H9 (cell line): ENCODE results near the gene AVPR2. TPM values are rescaled to one million over a fixed set of nuclear protein-coding genes. Genes with fewer than 3 reads are reported as not detected.

Experiments used
- DNase-seq: peaks from one replicate; pipeline ENCODE4 v3.0.0-alpha.2; 2017
- H2AFZ ChIP-seq: one replicate; pipeline ENCODE4 v1.6.1; 2013; ENCODE audit warnings: mild to moderate bottlenecking, low read length, control low read depth, moderate library complexity
- H2AK5ac ChIP-seq: 2 replicates; pipeline ENCODE4 v1.6.1; 2013; ENCODE audit warnings: low read length, control low read depth, mixed read lengths; ENCODE audit not compliant: insufficient read length
- H2BK120ac ChIP-seq: one replicate; pipeline ENCODE4 v1.6.1; 2013; ENCODE audit warnings: low read depth, mild to moderate bottlenecking, low read length, control low read depth, inconsistent platforms; ENCODE audit not compliant: poor library complexity, severe bottlenecking
- H2BK12ac ChIP-seq: 2 replicates; pipeline ENCODE4 v1.6.1; 2013; ENCODE audit warnings: low read length, control low read depth, mixed read lengths, low read depth; ENCODE audit not compliant: insufficient read length
- H2BK15ac ChIP-seq: 2 replicates; pipeline ENCODE4 v1.6.1; 2013; ENCODE audit warnings: low read depth, low read length, control low read depth
- H2BK20ac ChIP-seq: one replicate; pipeline ENCODE4 v1.6.1; 2013; ENCODE audit warnings: low read depth, mild to moderate bottlenecking, low read length, control low read depth, inconsistent platforms; ENCODE audit not compliant: poor library complexity, severe bottlenecking
- H2BK5ac ChIP-seq: 2 replicates; pipeline ENCODE4 v1.6.1; 2013; ENCODE audit warnings: low read length, control low read depth, mixed read lengths; ENCODE audit not compliant: insufficient read length
- H3K14ac ChIP-seq: 2 replicates; pipeline ENCODE4 v1.6.1; 2013; ENCODE audit warnings: low read length, control low read depth; ENCODE audit not compliant: insufficient read depth
- H3K18ac ChIP-seq: 2 replicates; pipeline ENCODE4 v1.6.1; 2013; ENCODE audit warnings: low read depth, mild to moderate bottlenecking, mixed read lengths, low read length, control low read depth; ENCODE audit not compliant: insufficient read length
- H3K23ac ChIP-seq: 2 replicates; pipeline ENCODE4 v1.6.1; 2013; ENCODE audit warnings: low read length, control low read depth, mixed read lengths, low read depth; ENCODE audit not compliant: insufficient read length
- H3K23me2 ChIP-seq: 2 replicates; pipeline ENCODE4 v1.6.1; 2013; ENCODE audit warnings: low read depth, mild to moderate bottlenecking, mixed read lengths, low read length, control low read depth; ENCODE audit not compliant: insufficient read length, poor library complexity, severe bottlenecking
- H3K27ac ChIP-seq: 2 replicates; pipeline ENCODE4 v1.5.1; 2013; ENCODE audit warnings: low read length, control low read depth, mixed read lengths, low read depth; ENCODE audit not compliant: insufficient read length
- H3K27me3 ChIP-seq: 2 replicates; pipeline ENCODE4 v1.6.1; 2013; ENCODE audit warnings: low read length, control low read depth, inconsistent platforms; ENCODE audit not compliant: insufficient read depth
- H3K4ac ChIP-seq: 2 replicates; pipeline ENCODE4 v1.6.1; 2013; ENCODE audit warnings: low read depth, mild to moderate bottlenecking, control low read depth, inconsistent platforms, low read length, moderate library complexity
- H3K4me1 ChIP-seq: 2 replicates; pipeline ENCODE4 v1.6.1; 2013; ENCODE audit warnings: low read length, control low read depth, inconsistent platforms; ENCODE audit not compliant: insufficient read depth
- H3K4me2 ChIP-seq: 2 replicates; pipeline ENCODE4 v1.6.1; 2013; ENCODE audit warnings: low read length, control low read depth, mixed read lengths; ENCODE audit not compliant: insufficient read length, insufficient read depth
- H3K56ac ChIP-seq: 2 replicates; pipeline ENCODE4 v1.6.1; 2013; ENCODE audit warnings: low read depth, mild to moderate bottlenecking, mixed read lengths, low read length, control low read depth; ENCODE audit not compliant: insufficient read length
- H3K79me1 ChIP-seq: 2 replicates; pipeline ENCODE4 v1.6.1; 2013; ENCODE audit warnings: low read depth, mild to moderate bottlenecking, moderate library complexity, low read length, control low read depth, inconsistent platforms; ENCODE audit not compliant: insufficient read depth, poor library complexity, severe bottlenecking
- H3K79me2 ChIP-seq: 2 replicates; pipeline ENCODE4 v1.6.1; 2013; ENCODE audit warnings: low read length, control low read depth, inconsistent platforms; ENCODE audit not compliant: insufficient read depth
- H3K9ac ChIP-seq: 2 replicates; pipeline ENCODE4 v1.6.1; 2013; ENCODE audit warnings: low read length, control low read depth, mixed read lengths; ENCODE audit not compliant: insufficient read length; ENCODE audit errors: extremely low read depth
- H3K9me3 ChIP-seq: one replicate; pipeline ENCODE4 v1.6.1; 2013; ENCODE audit warnings: low read depth, low read length, inconsistent platforms; ENCODE audit not compliant: control insufficient read depth
- H3T11ph ChIP-seq: one replicate; pipeline ENCODE4 v1.6.1; 2013; ENCODE audit warnings: mild to moderate bottlenecking, low read length, control low read depth, inconsistent platforms
- H4K20me1 ChIP-seq: one replicate; pipeline ENCODE4 v1.6.1; 2013; ENCODE audit not compliant: control insufficient read depth, insufficient read length, insufficient read depth
- H4K5ac ChIP-seq: 2 replicates; pipeline ENCODE4 v1.6.1; 2013; ENCODE audit warnings: low read depth, mild to moderate bottlenecking, mixed read lengths, low read length, control low read depth; ENCODE audit not compliant: insufficient read length
- H4K8ac ChIP-seq: replicated peaks from 2 replicates; pipeline ENCODE4 v1.6.1; 2013; ENCODE audit warnings: low read length, control low read depth, mixed read lengths, low read depth; ENCODE audit not compliant: insufficient read length
- H4K91ac ChIP-seq: 2 replicates; pipeline ENCODE4 v1.6.1; 2013; ENCODE audit warnings: low read depth, mild to moderate bottlenecking, moderate library complexity, mixed read lengths, low read length, control low read depth; ENCODE audit not compliant: insufficient read length
- H3K27ac Mint-ChIP-seq, 3 experiments: 2 replicates in 2 of 3; 3 replicates in 1 of 3; pipeline ENCODE4 v1.8.0; 2020 to 2021; ENCODE audit warnings: mixed read lengths in 3 of 3, mild to moderate bottlenecking in 1 of 3, moderate library complexity in 1 of 3
- H3K27me3 Mint-ChIP-seq: 2 replicates; pipeline ENCODE4 v1.8.0; 2021; ENCODE audit warnings: low read depth, mild to moderate bottlenecking, moderate library complexity, mixed read lengths
- H3K36me3 Mint-ChIP-seq, 3 experiments: 2 replicates in 2 of 3; 3 replicates in 1 of 3; pipeline ENCODE4 v1.8.0; 2020 to 2021; ENCODE audit warnings: low read depth in 3 of 3, mixed read lengths in 3 of 3; ENCODE audit not compliant: insufficient read depth in 1 of 3
- H3K4me1 Mint-ChIP-seq, 2 experiments: 2 replicates each; pipeline ENCODE4 v1.8.0; 2020; ENCODE audit warnings: mixed read lengths in 2 of 2
- H3K4me3 Mint-ChIP-seq, 2 experiments: 2 replicates in 1 of 2; 3 replicates in 1 of 2; pipeline ENCODE4 v1.8.0; 2020 to 2021; ENCODE audit warnings: mild to moderate bottlenecking in 2 of 2, mixed read lengths in 2 of 2, moderate library complexity in 1 of 2
- H3K9me3 Mint-ChIP-seq, 2 experiments: 2 replicates in 1 of 2; 3 replicates in 1 of 2; pipeline ENCODE4 v1.8.0; 2020; ENCODE audit warnings: mild to moderate bottlenecking in 2 of 2, mixed read lengths in 2 of 2, moderate library complexity in 1 of 2
- CTCF ChIP-seq: fragments of 200-600 bp; sonication (generic); conservative IDR thresholded peaks from 3 replicates; pipeline ENCODE4 v1.8.0; 2021; ENCODE audit warnings: antibody characterized with exemption, mild to moderate bottlenecking
- WGBS: extraction: QIAGEN DNeasy Blood & Tissue Kit; methylation state at CpG from one replicate; pipeline ENCODE4 v1.1.7; 2013; ENCODE audit warnings: missing lambda C conversion rate, low lambda C conversion rate, mixed read lengths; ENCODE audit not compliant: insufficient read length; ENCODE audit errors: extremely low coverage; 5-methylcytosine and 5-hydroxymethylcytosine counted together
- total RNA-seq: library from RNA; stranded (reverse); gene quantifications from 2 replicates; pipeline ENCODE4 v1.2.1, GENCODE V29; 2021

AVPR2 gene
- total RNA-seq, 1 experiment from 2014 or later = not detected

- H3K36me3 Mint-ChIP-seq = peaks cover 4 to 14% (median 8%) of the 10 kb centered on the region in 3 experiments; a peak in 6 of 7 replicates
- Histone ChIP-seq H2AFZ (no peak overlapping the region), H3K4me2 (peak overlapping the region; percentile 25), H2BK5ac (no peak overlapping the region), H3K79me2 (no peaks in the 10 kb centered on the region), H3K27ac (no peak overlapping the region), H3K9ac (no peak overlapping the region), H3K23ac (no peak overlapping the region), H3K9me3 (peaks cover 18% of the 10 kb centered on the region), H4K20me1 (no peaks in the 10 kb centered on the region), H3K4ac (no peak overlapping the region), H3K18ac (no peak overlapping the region), H2BK20ac (no peak overlapping the region), H4K5ac (no peak overlapping the region), H3K14ac (0 out of 2 replicates have a peak overlapping the region, but pooled peaks have one; percentile 31), H3K4me1 (no peaks in the 10 kb centered on the region), H3K56ac (no peak overlapping the region), H2BK15ac (no peak overlapping the region), H4K8ac (no peak overlapping the region), H4K91ac (no peak overlapping the region), H3T11ph (no peak overlapping the region), H2BK120ac (no peak overlapping the region), H3K79me1 (no peaks in the 10 kb centered on the region), H2AK5ac (no peak overlapping the region), H2BK12ac (no peak overlapping the region), H3K27me3 (no peaks in the 10 kb centered on the region), H3K23me2 (peaks cover 4% of the 10 kb centered on the region)
- no peak overlapping the region for H3K27ac Mint-ChIP-seq
- peaks cover 9 to 22% of the 10 kb centered on the region in 2 experiments for H3K4me1 Mint-ChIP-seq
- H3K4me3 Mint-ChIP-seq = peak overlapping the region; percentile 60 to 80
- DNase-seq = no peak
- peaks cover 52 to 63% of the 10 kb centered on the region in 2 experiments for H3K9me3 Mint-ChIP-seq
- WGBS = no CpG with 5 or more reads among the region's 13 CpGs
- no peak for TF ChIP-seq CTCF
- H3K27me3 Mint-ChIP-seq = peaks cover 28% of the 10 kb centered on the region
Observed at GRCh38 chrX:153886915-153887314, 17.6 kb upstream of the AVPR2 start.
